Astrocyte of the cerebellum (primary cell): ENCODE measurements around the gene MAMDC2.

Experiments
- DNase-seq: peaks from one replicate; pipeline ENCODE4 v3.0.0-alpha.2; 2011; ENCODE audit warnings: low read depth
- H3K4me3 ChIP-seq: 2 replicates; pipeline ENCODE4 v1.5.1; 2011; ENCODE audit warnings: mild to moderate bottlenecking, low read depth, low read length, moderate library complexity
- CTCF ChIP-seq: IDR thresholded peaks from 2 replicates; pipeline ENCODE4 v1.5.1; 2012; ENCODE audit warnings: low read length, low read depth, moderate library complexity, mild to moderate bottlenecking; ENCODE audit errors: missing control alignments
- in situ Hi-C: cut with HindIII; loops from 2 replicates; pipeline ENCODE4 v1.10.0; 2017; ENCODE audit warnings: low sequenced_read_pairs

MAMDC2 gene

GRCh38 chr9:70092190-70092589, 48.5 kb downstream of the MAMDC2 start:
- no peak for TF ChIP-seq CTCF
- no peak for DNase-seq
- H3K4me3 ChIP-seq = no peak overlapping the region
- in situ Hi-C loops = no loop called here

GRCh38 chr9:70093095-70093494, 49.4 kb downstream of the MAMDC2 start:
- no peak for TF ChIP-seq CTCF
- in situ Hi-C loops = no loop called here
- no peak for DNase-seq
- H3K4me3 ChIP-seq = no peak overlapping the region

GRCh38 chr9:70093944-70094343, 50.3 kb downstream of the MAMDC2 start:
- in situ Hi-C loops = no loop called here
- DNase-seq = no peak
- no peak overlapping the region for H3K4me3 ChIP-seq
- no peak for TF ChIP-seq CTCF

GRCh38 chr9:70094747-70095146, 51.1 kb downstream of the MAMDC2 start:
- no peak for TF ChIP-seq CTCF
- no peak for DNase-seq
- in situ Hi-C loops = no loop called here
- no peak overlapping the region for H3K4me3 ChIP-seq

GRCh38 chr9:70097187-70097586, 53.5 kb downstream of the MAMDC2 start:
- TF ChIP-seq CTCF = no peak
- in situ Hi-C loops = no loop called here
- no peak overlapping the region for H3K4me3 ChIP-seq
- DNase-seq = no peak

- no peak for DNase-seq
- no peak for TF ChIP-seq CTCF
- in situ Hi-C loops = no loop called here
- H3K4me3 ChIP-seq = no peak overlapping the region
Observed at GRCh38 chr9:70100362-70100761, 56.7 kb downstream of the MAMDC2 start.

GRCh38 chr9:70101265-70101664, 57.6 kb downstream of the MAMDC2 start:
- H3K4me3 ChIP-seq = no peak overlapping the region
- in situ Hi-C loops = no loop called here
- TF ChIP-seq CTCF = no peak
- DNase-seq = no peak
